WTC11 (cell line): ENCODE measurements around the gene VANGL1. TPM values are rescaled to one million over a fixed set of nuclear protein-coding genes. Genes with fewer than 3 reads are reported as not detected.
A peak's percentile ranks its signal among the peaks of the same experiment; 100 is the strongest.

Experiments used
- ATAC-seq: fragments of 200-7000 bp; cut with Tn5 transposase; 2 replicates; pipeline ENCODE4 v1.10.0; 2021; ENCODE audit warnings: mild to moderate bottlenecking, moderate library complexity
- CTCF ChIA-PET: fragments of 300-600 bp; sonication (Branson Sonifier 250); formaldehyde crosslinking; loops from one replicate; lab custom pipeline; 2021; ENCODE audit warnings: antibody characterized with exemption; lab: Charles Lee
- POLR2A ChIA-PET: fragments of 350-600 bp; sonication (Branson Sonifier 250); formaldehyde crosslinking; loops from one replicate; lab custom pipeline; 2021; ENCODE audit warnings: antibody characterized with exemption; lab: Charles Lee
- DNase-seq: peaks from one replicate; pipeline ENCODE4 v3.0.0; 2021; ENCODE audit warnings: low spot score
- H3K27ac Mint-ChIP-seq: 2 replicates; pipeline ENCODE4 v1.8.0; 2021; ENCODE audit warnings: mixed read lengths
- H3K27me3 Mint-ChIP-seq: 2 replicates; pipeline ENCODE4 v1.8.0; 2021; ENCODE audit warnings: low read depth, mild to moderate bottlenecking, moderate library complexity, mixed read lengths
- H3K36me3 Mint-ChIP-seq: 2 replicates; pipeline ENCODE4 v1.8.0; 2021; ENCODE audit warnings: mixed read lengths
- H3K4me1 Mint-ChIP-seq: 2 replicates; pipeline ENCODE4 v1.8.0; 2022; ENCODE audit warnings: mixed read lengths
- H3K4me3 Mint-ChIP-seq: 2 replicates; pipeline ENCODE4 v1.8.0; 2021; ENCODE audit warnings: mild to moderate bottlenecking, moderate library complexity, mixed read lengths
- H3K9me3 Mint-ChIP-seq: 2 replicates; pipeline ENCODE4 v1.8.0; 2021; ENCODE audit warnings: mixed read lengths
- ATF1 ChIP-seq: sonication (generic); formaldehyde crosslinking; IDR thresholded peaks from 2 replicates; pipeline ENCODE4 v1.8.1; 2023; ENCODE audit warnings: mild to moderate bottlenecking, moderate library complexity, missing genetic modification reagents
- CDX4 ChIP-seq: fragments of 250-450 bp; sonication (Bioruptor Pico); IDR thresholded peaks from 2 replicates; pipeline ENCODE4 v1.9.0; 2021; ENCODE audit warnings: moderate library complexity, mild to moderate bottlenecking, inconsistent platforms, borderline replicate concordance
- E2F5 ChIP-seq: sonication (generic); formaldehyde crosslinking; IDR thresholded peaks from 2 replicates; pipeline ENCODE4 v1.8.1; 2022; ENCODE audit warnings: mild to moderate bottlenecking, moderate library complexity, missing genetic modification reagents
- ERG ChIP-seq: fragments of 250-450 bp; sonication (Bioruptor Pico); IDR thresholded peaks from 2 replicates; pipeline ENCODE4 v1.8.0; 2021; ENCODE audit warnings: mild to moderate bottlenecking
- GTF2I ChIP-seq: fragments of 250-450 bp; sonication (Bioruptor Pico); conservative IDR thresholded peaks from 2 replicates; pipeline ENCODE4 v1.4.0; 2021; ENCODE audit warnings: mild to moderate bottlenecking
- HMGA2 ChIP-seq: fragments of 250-450 bp; sonication (Bioruptor Pico); IDR thresholded peaks from 2 replicates; pipeline ENCODE4 v1.4.0; 2021; ENCODE audit warnings: mild to moderate bottlenecking, moderate library complexity
- IRF2 ChIP-seq: sonication (generic); formaldehyde crosslinking; IDR thresholded peaks from 2 replicates; pipeline ENCODE4 v1.8.0; 2022; ENCODE audit warnings: low read depth, missing genetic modification reagents, borderline replicate concordance
- JAZF1 ChIP-seq: fragments of 250-450 bp; sonication (Bioruptor Pico); IDR thresholded peaks from 2 replicates; pipeline ENCODE4 v1.9.0; 2021; ENCODE audit warnings: moderate library complexity, mild to moderate bottlenecking, inconsistent platforms
- KAT7 ChIP-seq: sonication (generic); formaldehyde crosslinking; IDR thresholded peaks from 2 replicates; pipeline ENCODE4 v1.8.1; 2023; ENCODE audit warnings: missing genetic modification reagents, mild to moderate bottlenecking, borderline replicate concordance
- MYBL2 ChIP-seq: sonication (generic); formaldehyde crosslinking; IDR thresholded peaks from 2 replicates; pipeline ENCODE4 v1.8.1; 2023; ENCODE audit warnings: mild to moderate bottlenecking, moderate library complexity, missing genetic modification reagents
- NFATC4 ChIP-seq: fragments of 250-450 bp; sonication (Bioruptor Pico); IDR thresholded peaks from 2 replicates; pipeline ENCODE4 v1.9.0; 2021; ENCODE audit warnings: mild to moderate bottlenecking
- PRDM15 ChIP-seq: sonication (generic); formaldehyde crosslinking; IDR thresholded peaks from 2 replicates; pipeline ENCODE4 v1.8.0; 2022; ENCODE audit warnings: missing genetic modification reagents
- SMAD4 ChIP-seq: sonication (generic); formaldehyde crosslinking; IDR thresholded peaks from 2 replicates; pipeline ENCODE4 v1.8.0; 2022; ENCODE audit warnings: mild to moderate bottlenecking, missing genetic modification reagents
- ZNF138 ChIP-seq: sonication (generic); formaldehyde crosslinking; conservative IDR thresholded peaks from 2 replicates; pipeline ENCODE4 v1.8.1; 2022; ENCODE audit warnings: mild to moderate bottlenecking, moderate library complexity, missing genetic modification reagents
- total RNA-seq: library from RNA; stranded (reverse); gene quantifications from 3 replicates; pipeline ENCODE4 v1.2.3, GENCODE V29; 2021
- TF ChIP-seq, protein P1 (sequence below): sonication (generic); formaldehyde crosslinking; conservative IDR thresholded peaks from 2 replicates; pipeline ENCODE4 v1.8.1; 2023; ENCODE audit warnings: mild to moderate bottlenecking, low read depth, missing genetic modification reagents, moderate library complexity
- TF ChIP-seq, protein P2 (sequence below): fragments of 250-450 bp; sonication (Bioruptor Pico); IDR thresholded peaks from 2 replicates; pipeline ENCODE4 v1.9.0; 2021; ENCODE audit warnings: mild to moderate bottlenecking, borderline replicate concordance

VANGL1 gene
- total RNA-seq, 1 experiment from 2014 or later, result 15.8 TPM

GRCh38 chr1:115647919-115648650 lies 6.3 kb downstream of the VANGL1 start:
- POLR2A ChIA-PET, result no interaction called here
- H3K27ac Mint-ChIP-seq, result no peak overlapping the region
- CTCF ChIA-PET, result interaction anchor here (0.7 to 2.9 kb wide), 2 partner anchors 59 to 70 kb away, joined by 3 to 19 read pairs; no protein-coding TSS in a partner anchor
- no peak for TF ChIP-seq ERG (CRISPR knock-in tag)
- H3K9me3 Mint-ChIP-seq, result no peaks in the 10 kb centered on the region
- peaks cover 11% of the 10 kb centered on the region for H3K36me3 Mint-ChIP-seq
- no peak for DNase-seq
- ATAC-seq, result no peak
- H3K4me1 Mint-ChIP-seq, result peaks cover 22% of the 10 kb centered on the region
- no peak overlapping the region for H3K4me3 Mint-ChIP-seq
- no peaks in the 10 kb centered on the region for H3K27me3 Mint-ChIP-seq

DNA sequence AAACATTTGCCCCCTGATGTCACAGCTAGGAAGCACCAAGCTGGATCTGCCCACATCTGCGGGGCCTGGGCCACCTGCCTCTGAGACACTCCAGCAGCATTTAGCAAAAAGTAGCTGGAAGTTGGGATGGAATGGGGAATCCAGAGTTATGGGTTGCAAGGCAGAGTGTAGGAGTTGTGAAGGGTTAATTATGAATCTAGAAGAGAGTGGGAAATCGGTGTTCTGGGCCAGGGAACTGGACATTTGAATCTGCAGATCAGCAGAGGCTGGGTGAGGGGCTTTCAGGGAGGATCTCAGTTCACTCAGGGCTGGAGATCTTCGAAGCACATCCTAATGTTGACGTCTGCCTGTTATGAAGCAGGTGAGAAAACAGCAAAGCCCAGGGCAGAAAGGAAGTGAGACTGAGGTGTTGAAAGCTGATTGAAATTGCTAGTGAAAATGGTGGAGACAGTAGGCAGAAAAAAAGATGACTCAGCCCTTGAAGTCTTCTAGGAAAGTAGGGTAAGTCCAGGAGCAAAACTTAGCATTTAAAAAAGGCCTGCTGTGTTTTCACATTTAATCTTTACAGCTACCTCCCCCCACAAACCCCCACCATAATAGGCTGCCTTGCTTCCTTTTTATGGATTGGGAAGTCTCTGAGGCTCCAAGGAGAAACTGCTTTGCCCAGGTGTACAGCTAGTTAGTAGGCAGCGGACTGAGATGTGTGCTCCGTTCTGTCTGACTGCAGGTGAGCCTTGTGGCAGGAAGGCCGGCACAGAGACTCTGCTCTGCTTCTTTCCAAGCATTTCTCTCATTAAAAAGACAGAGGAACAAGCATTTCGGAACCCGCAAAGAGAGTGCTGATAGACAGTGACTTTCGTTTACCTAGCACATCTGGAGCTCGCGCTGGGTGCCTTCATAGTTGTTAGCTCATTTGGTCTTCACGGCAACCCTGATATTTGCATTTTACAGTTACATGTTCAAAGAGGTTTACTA lies 7.2 kb downstream of the VANGL1 start:
- DNase-seq, result no peak
- Mint-ChIP-seq H3K36me3 (peaks cover 15% of the 10 kb centered on the region), H3K4me3 (peak overlapping the region; percentile 36; the same call in 1 of the 2 replicates), H3K4me1 (peaks cover 20% of the 10 kb centered on the region), H3K27me3 (no peaks in the 10 kb centered on the region), H3K9me3 (no peaks in the 10 kb centered on the region), H3K27ac (peak overlapping the region; percentile 93)
- peak; percentile 30; the same call in 1 of the 2 replicates for ATAC-seq
- ChIA-PET POLR2A (no interaction called here), CTCF (interaction anchor here (0.7 to 2.9 kb wide), 3 partner anchors 41 to 69 kb away, joined by 3 to 19 read pairs (median 5); no protein-coding TSS in a partner anchor)
- TF ChIP-seq NFATC4 (CRISPR knock-in tag) (no peak), HMGA2 (CRISPR knock-in tag) (no peak), GTF2I (CRISPR knock-in tag) (no peak), MYBL2 (no peak), IRF2 (CRISPR knock-in tag) (no peak), ZNF138 (CRISPR knock-in tag) (no peak), SMAD4 (no peak), CDX4 (CRISPR knock-in tag) (no peak), KAT7 (no peak), ATF1 (CRISPR knock-in tag) (no peak), PRDM15 (CRISPR knock-in tag) (no peak), E2F5 (CRISPR knock-in tag) (no peak), JAZF1 (CRISPR knock-in tag) (no peak)
- TF ChIP-seq, protein P1, sequence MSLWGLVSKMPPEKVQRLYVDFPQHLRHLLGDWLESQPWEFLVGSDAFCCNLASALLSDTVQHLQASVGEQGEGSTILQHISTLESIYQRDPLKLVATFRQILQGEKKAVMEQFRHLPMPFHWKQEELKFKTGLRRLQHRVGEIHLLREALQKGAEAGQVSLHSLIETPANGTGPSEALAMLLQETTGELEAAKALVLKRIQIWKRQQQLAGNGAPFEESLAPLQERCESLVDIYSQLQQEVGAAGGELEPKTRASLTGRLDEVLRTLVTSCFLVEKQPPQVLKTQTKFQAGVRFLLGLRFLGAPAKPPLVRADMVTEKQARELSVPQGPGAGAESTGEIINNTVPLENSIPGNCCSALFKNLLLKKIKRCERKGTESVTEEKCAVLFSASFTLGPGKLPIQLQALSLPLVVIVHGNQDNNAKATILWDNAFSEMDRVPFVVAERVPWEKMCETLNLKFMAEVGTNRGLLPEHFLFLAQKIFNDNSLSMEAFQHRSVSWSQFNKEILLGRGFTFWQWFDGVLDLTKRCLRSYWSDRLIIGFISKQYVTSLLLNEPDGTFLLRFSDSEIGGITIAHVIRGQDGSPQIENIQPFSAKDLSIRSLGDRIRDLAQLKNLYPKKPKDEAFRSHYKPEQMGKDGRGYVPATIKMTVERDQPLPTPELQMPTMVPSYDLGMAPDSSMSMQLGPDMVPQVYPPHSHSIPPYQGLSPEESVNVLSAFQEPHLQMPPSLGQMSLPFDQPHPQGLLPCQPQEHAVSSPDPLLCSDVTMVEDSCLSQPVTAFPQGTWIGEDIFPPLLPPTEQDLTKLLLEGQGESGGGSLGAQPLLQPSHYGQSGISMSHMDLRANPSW (CRISPR knock-in tag), result no peak
- TF ChIP-seq, protein P2, sequence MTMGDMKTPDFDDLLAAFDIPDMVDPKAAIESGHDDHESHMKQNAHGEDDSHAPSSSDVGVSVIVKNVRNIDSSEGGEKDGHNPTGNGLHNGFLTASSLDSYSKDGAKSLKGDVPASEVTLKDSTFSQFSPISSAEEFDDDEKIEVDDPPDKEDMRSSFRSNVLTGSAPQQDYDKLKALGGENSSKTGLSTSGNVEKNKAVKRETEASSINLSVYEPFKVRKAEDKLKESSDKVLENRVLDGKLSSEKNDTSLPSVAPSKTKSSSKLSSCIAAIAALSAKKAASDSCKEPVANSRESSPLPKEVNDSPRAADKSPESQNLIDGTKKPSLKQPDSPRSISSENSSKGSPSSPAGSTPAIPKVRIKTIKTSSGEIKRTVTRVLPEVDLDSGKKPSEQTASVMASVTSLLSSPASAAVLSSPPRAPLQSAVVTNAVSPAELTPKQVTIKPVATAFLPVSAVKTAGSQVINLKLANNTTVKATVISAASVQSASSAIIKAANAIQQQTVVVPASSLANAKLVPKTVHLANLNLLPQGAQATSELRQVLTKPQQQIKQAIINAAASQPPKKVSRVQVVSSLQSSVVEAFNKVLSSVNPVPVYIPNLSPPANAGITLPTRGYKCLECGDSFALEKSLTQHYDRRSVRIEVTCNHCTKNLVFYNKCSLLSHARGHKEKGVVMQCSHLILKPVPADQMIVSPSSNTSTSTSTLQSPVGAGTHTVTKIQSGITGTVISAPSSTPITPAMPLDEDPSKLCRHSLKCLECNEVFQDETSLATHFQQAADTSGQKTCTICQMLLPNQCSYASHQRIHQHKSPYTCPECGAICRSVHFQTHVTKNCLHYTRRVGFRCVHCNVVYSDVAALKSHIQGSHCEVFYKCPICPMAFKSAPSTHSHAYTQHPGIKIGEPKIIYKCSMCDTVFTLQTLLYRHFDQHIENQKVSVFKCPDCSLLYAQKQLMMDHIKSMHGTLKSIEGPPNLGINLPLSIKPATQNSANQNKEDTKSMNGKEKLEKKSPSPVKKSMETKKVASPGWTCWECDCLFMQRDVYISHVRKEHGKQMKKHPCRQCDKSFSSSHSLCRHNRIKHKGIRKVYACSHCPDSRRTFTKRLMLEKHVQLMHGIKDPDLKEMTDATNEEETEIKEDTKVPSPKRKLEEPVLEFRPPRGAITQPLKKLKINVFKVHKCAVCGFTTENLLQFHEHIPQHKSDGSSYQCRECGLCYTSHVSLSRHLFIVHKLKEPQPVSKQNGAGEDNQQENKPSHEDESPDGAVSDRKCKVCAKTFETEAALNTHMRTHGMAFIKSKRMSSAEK (CRISPR knock-in tag), result no peak
